AG04449 (cell line): ENCODE data around the gene ZNF488.

Experiments used
- CTCF ChIA-PET: fragments of 350-600 bp; formaldehyde crosslinking; extraction: SDS; loops from one replicate; lab custom pipeline; 2021; ENCODE audit warnings: antibody characterized with exemption; lab: Yijun Ruan, JAX
- POLR2A ChIA-PET: fragments of 400-600, 350-600 bp; formaldehyde crosslinking; extraction: SDS; loops from one replicate; lab custom pipeline; 2020; ENCODE audit warnings: antibody characterized with exemption, inconsistent platforms; lab: Yijun Ruan, JAX
- DNase-seq: peaks from one replicate; pipeline ENCODE4 v3.0.0-alpha.2; 2010; ENCODE audit warnings: low read depth, low spot score
- H3K4me3 ChIP-seq: 2 replicates; pipeline ENCODE4 v1.5.1; 2011; ENCODE audit warnings: low read depth, mild to moderate bottlenecking, control low read depth, low read length
- TF ChIP-seq, protein P1 (sequence below): IDR thresholded peaks from one replicate; pipeline ENCODE4 v1.5.1; 2011; ENCODE audit warnings: mild to moderate bottlenecking, moderate library complexity, low read length, control low read depth, inconsistent platforms; ENCODE audit not compliant: insufficient read depth; ENCODE audit errors: missing control alignments

ZNF488 gene

DNA sequence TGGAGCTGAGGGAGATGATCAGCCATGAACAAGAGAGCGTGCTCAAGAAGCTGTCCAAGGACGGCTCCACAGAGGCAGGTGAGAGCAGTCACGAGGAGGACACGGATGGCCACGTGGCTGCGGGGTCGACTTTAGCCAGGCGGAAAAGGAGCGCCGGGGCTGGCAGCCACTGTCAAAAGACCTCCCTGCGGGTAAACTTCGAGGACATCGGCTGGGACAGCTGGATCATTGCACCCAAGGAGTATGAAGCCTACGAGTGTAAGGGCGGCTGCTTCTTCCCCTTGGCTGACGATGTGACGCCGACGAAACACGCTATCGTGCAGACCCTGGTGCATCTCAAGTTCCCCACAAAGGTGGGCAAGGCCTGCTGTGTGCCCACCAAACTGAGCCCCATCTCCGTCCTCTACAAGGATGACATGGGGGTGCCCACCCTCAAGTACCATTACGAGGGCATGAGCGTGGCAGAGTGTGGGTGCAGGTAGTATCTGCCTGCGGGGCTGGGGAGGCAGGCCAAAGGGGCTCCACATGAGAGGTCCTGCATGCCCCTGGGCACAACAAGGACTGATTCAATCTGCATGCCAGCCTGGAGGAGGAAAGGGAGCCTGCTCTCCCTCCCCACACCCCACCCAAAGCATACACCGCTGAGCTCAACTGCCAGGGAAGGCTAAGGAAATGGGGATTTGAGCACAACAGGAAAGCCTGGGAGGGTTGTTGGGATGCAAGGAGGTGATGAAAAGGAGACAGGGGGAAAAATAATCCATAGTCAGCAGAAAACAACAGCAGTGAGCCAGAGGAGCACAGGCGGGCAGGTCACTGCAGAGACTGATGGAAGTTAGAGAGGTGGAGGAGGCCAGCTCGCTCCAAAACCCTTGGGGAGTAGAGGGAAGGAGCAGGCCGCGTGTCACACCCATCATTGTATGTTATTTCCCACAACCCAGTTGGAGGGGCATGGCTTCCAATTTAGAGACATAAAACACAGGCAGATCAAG lies 58.5 kb downstream of the ZNF488 start:
- no peak for DNase-seq
- ChIA-PET POLR2A (no interaction called here), CTCF (interaction anchor here (0.8 to 4.9 kb wide), 2 partner anchors 12 to 15 kb away, joined by 3 to 48 read pairs; no protein-coding TSS in a partner anchor)
- no peak overlapping the region for H3K4me3 ChIP-seq
- TF ChIP-seq, protein P1, sequence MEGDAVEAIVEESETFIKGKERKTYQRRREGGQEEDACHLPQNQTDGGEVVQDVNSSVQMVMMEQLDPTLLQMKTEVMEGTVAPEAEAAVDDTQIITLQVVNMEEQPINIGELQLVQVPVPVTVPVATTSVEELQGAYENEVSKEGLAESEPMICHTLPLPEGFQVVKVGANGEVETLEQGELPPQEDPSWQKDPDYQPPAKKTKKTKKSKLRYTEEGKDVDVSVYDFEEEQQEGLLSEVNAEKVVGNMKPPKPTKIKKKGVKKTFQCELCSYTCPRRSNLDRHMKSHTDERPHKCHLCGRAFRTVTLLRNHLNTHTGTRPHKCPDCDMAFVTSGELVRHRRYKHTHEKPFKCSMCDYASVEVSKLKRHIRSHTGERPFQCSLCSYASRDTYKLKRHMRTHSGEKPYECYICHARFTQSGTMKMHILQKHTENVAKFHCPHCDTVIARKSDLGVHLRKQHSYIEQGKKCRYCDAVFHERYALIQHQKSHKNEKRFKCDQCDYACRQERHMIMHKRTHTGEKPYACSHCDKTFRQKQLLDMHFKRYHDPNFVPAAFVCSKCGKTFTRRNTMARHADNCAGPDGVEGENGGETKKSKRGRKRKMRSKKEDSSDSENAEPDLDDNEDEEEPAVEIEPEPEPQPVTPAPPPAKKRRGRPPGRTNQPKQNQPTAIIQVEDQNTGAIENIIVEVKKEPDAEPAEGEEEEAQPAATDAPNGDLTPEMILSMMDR, result no peak

DNA sequence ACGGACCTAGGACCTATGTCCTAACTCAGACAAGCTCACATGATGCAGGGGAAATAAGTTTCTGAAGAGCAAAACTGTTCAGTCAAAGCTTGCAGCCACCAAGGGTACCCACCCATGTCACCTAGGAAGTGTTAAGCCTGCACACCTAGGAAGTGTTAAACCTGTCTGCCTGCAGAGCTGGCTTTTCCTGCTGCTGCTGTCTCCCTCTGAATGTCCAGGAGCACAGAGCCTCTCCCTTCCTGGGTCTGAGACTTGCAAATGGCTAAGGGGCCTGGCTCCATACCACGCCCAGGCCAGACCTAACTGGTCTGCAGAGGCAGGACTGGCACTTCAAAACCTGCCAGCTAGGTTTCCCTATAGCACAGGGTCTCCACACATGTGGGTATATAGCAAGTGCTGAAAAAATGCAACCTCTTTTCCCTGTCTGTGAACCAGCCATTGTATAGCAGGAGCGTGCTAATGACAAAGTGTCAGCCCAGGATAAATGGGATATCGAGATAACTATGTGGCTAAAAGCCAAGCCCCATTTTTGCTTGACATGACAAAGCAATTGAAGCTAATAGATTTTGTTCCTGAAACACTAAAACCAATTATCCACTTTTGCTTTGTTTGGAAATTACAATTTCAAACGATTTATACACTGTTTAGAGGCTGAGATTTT lies 60.3 kb downstream of the ZNF488 start:
- H3K4me3 ChIP-seq, result no peak overlapping the region
- ChIA-PET POLR2A (no interaction called here), CTCF (interaction anchor here (1.6 to 4.9 kb wide), 3 partner anchors 11 to 299 kb away, joined by 4 to 48 read pairs (median 8); no protein-coding TSS in a partner anchor)
- no peak for DNase-seq
- TF ChIP-seq, protein P1, result no peak

DNA sequence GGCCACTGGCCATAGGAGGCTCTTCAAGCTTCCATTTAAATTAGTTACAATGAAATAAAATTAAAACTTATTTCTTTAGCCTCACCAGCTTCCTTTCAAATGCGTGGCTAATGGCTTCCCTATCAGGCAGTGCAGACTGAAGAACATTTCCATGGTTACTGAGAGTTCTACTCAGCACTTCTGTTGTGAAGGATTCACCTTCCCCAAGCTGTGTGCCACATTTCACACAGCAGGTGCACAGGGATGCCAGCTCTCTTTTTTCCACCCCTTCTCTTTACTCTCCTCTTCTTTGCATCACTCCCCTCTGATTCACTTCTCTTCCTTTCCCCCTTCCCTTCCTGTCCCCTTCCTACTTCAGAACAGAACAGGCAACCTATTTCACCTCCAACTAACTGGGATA lies 61.0 kb downstream of the ZNF488 start:
- POLR2A ChIA-PET, result no interaction called here
- TF ChIP-seq, protein P1, result no peak
- CTCF ChIA-PET, result interaction anchor here (1.4 to 4.9 kb wide), 4 partner anchors 10 to 298 kb away, joined by 3 to 48 read pairs (median 6); no protein-coding TSS in a partner anchor

DNA sequence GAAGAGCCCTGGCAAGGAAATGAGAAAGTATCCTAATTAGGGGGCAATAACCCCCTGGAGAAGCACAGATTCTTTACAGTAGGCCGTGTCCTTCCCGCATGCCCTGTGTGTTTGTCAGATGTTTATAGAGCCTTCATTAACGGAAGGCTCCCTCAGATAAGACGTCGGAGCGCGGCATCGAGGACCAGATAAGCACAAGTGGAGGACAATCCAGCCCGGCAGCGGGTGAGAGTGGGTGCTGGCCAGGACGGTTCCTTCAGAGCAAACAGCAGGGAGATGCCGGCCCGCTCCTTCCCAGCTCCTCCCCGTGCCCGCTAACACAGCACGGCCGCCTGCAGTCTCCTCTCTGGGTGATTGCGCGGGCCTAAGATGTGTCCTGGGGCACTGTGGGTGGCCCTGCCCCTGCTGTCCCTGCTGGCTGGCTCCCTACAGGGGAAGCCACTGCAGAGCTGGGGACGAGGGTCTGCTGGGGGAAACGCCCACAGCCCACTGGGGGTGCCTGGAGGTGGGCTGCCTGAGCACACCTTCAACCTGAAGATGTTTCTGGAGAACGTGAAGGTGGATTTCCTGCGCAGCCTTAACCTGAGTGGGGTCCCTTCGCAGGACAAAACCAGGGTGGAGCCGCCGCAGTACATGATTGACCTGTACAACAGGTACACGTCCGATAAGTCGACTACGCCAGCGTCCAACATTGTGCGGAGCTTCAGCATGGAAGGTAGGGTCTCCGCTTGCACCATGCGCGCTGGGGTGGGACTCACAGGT lies 61.6 kb downstream of the ZNF488 start, which contains the start of gene GDF2:
TSS of gene GDF2 (plus strand) at position 155 of the 762 bp plus-strand sequence. CDS start at position 370, 215 bp downstream.
- CTCF ChIA-PET, result interaction anchor here (1.4 to 4.9 kb wide), 4 partner anchors 9 to 298 kb away, joined by 3 to 48 read pairs (median 6); no protein-coding TSS in a partner anchor
- no peak within 1 kb of the TSS for H3K4me3 ChIP-seq
- POLR2A ChIA-PET, result no interaction called here
- DNase-seq, result no peak
- TF ChIP-seq, protein P1, result no peak

More for the DNA sequence above, 61.0 kb downstream of the ZNF488 start:
- DNase-seq, result no peak
- no peak overlapping the region for H3K4me3 ChIP-seq

DNA sequence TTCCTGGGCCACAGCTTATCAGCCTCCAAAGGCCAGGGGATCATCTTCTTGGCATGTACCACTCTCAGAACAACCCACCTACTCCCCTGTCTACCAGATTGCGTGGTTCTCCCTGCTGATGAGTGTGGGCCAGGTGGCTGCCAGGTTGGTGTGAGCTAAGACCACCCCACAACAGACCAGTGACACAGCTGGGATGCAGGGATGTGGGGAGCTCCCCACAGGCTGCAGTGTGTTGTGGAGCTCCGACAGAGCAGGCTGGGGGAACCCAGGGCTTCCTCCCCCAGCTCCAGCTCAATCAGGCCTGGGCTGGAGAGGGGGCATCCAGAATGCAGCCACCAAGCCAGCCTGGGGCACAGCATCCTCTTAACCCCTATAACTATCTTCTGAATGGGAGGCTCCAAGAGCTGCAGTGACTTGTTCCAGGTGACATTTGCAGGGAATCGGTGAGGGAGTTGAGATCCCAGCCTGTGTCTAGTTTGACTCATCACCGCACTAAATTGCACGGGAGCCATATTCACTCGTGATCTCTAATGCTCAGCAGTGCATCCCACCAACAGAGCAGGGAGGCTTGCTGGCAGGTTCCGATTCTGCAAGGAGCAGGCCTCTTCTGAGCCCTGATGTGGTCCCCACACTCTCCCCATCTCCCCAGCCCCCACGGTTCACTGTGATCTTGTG lies 62.4 kb downstream of the ZNF488 start:
- no peak for DNase-seq
- H3K4me3 ChIP-seq, result no peak overlapping the region
- CTCF ChIA-PET, result interaction anchor here (0.9 to 4.9 kb wide), 5 partner anchors 9 to 276 kb away, joined by 3 to 48 read pairs (median 5); no protein-coding TSS in a partner anchor
- POLR2A ChIA-PET, result no interaction called here
- TF ChIP-seq, protein P1, result no peak
